GM23338 (cell line): Measurements from ENCODE around the gene NUP160.

Source experiments
- POLR2AphosphoS5 ChIP-seq: IDR thresholded peaks from 2 replicates; pipeline ENCODE4 v1.6.1; 2016; ENCODE audit warnings: antibody characterized with exemption, low read depth
- ZNF114 ChIP-seq: fragments of 250-450 bp; sonication (Bioruptor Pico); IDR thresholded peaks from 2 replicates; pipeline ENCODE4 v1.5.0; 2020; ENCODE audit warnings: mild to moderate bottlenecking, moderate library complexity
- TF ChIP-seq, protein P1 (sequence below), 2 experiments: fragments of 200-600 bp in 1 of 2; sonication (generic) in 1 of 2; conservative IDR thresholded peaks; 2 replicates each; pipeline versions ENCODE4 v1.5.1 to v1.6.1; 2016 to 2017; ENCODE audit warnings: antibody characterized with exemption in 2 of 2, low read depth in 2 of 2, mild to moderate bottlenecking in 2 of 2, moderate library complexity in 1 of 2
- TF ChIP-seq, protein P2 (sequence below): IDR thresholded peaks from one replicate; pipeline ENCODE4 v1.6.1; 2018; ENCODE audit warnings: antibody characterized with exemption; ENCODE audit not compliant: unreplicated experiment

DNA sequence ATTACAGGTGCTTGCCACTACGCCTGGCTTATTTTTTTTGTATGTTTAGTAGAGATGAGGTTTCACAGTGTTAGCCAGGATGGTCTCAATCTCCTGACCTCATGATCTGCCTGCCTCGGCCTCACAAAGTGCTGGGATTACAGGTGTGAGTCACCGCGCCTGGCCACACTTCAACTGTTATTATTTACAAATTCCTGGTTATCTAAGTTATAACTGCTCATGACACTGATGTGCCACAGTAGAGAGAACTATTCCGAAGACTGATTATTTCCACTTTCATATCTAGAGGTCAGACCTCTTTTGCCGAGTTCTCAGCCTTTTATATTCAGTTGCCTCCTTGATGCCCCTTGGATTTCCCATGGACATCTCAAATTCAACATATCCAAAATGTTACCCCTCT, 3.9 kb upstream of the NUP160 start:
- TF ChIP-seq, protein P1, sequence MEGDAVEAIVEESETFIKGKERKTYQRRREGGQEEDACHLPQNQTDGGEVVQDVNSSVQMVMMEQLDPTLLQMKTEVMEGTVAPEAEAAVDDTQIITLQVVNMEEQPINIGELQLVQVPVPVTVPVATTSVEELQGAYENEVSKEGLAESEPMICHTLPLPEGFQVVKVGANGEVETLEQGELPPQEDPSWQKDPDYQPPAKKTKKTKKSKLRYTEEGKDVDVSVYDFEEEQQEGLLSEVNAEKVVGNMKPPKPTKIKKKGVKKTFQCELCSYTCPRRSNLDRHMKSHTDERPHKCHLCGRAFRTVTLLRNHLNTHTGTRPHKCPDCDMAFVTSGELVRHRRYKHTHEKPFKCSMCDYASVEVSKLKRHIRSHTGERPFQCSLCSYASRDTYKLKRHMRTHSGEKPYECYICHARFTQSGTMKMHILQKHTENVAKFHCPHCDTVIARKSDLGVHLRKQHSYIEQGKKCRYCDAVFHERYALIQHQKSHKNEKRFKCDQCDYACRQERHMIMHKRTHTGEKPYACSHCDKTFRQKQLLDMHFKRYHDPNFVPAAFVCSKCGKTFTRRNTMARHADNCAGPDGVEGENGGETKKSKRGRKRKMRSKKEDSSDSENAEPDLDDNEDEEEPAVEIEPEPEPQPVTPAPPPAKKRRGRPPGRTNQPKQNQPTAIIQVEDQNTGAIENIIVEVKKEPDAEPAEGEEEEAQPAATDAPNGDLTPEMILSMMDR (conservative IDR thresholded peaks at IDR 0.05; ENCODE audit: low read depth in 2 of 2), result no peak
- TF ChIP-seq ZNF114 (CRISPR knock-in tag) (no peak), POLR2AphosphoS5 (no peak)
- TF ChIP-seq, protein P2, sequence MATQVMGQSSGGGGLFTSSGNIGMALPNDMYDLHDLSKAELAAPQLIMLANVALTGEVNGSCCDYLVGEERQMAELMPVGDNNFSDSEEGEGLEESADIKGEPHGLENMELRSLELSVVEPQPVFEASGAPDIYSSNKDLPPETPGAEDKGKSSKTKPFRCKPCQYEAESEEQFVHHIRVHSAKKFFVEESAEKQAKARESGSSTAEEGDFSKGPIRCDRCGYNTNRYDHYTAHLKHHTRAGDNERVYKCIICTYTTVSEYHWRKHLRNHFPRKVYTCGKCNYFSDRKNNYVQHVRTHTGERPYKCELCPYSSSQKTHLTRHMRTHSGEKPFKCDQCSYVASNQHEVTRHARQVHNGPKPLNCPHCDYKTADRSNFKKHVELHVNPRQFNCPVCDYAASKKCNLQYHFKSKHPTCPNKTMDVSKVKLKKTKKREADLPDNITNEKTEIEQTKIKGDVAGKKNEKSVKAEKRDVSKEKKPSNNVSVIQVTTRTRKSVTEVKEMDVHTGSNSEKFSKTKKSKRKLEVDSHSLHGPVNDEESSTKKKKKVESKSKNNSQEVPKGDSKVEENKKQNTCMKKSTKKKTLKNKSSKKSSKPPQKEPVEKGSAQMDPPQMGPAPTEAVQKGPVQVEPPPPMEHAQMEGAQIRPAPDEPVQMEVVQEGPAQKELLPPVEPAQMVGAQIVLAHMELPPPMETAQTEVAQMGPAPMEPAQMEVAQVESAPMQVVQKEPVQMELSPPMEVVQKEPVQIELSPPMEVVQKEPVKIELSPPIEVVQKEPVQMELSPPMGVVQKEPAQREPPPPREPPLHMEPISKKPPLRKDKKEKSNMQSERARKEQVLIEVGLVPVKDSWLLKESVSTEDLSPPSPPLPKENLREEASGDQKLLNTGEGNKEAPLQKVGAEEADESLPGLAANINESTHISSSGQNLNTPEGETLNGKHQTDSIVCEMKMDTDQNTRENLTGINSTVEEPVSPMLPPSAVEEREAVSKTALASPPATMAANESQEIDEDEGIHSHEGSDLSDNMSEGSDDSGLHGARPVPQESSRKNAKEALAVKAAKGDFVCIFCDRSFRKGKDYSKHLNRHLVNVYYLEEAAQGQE, result no peak
